H1 (cell line): ENCODE results near the gene ZNF300. TPM values are rescaled to one million over a fixed set of nuclear protein-coding genes. Genes with fewer than 3 reads are reported as not detected.

ENCODE experiments used
- CTCF ChIA-PET: fragments of 300-600 bp; sonication (Branson Sonifier 250); formaldehyde crosslinking; loops from one replicate; lab custom pipeline; 2021; ENCODE audit not compliant: partially characterized antibody; lab: Charles Lee
- POLR2A ChIA-PET: fragments of 300-600 bp; sonication (Branson Sonifier 250); formaldehyde crosslinking; loops from one replicate; lab custom pipeline; 2021; ENCODE audit warnings: inconsistent platforms; ENCODE audit not compliant: partially characterized antibody; lab: Charles Lee
- DNase-seq, 2 experiments: peaks; one replicate each; pipeline versions ENCODE4 v3.0.0 to v3.0.0-alpha.2; 2010 to 2022; ENCODE audit warnings: low spot score in 2 of 2, low read depth in 1 of 2, mixed read lengths in 1 of 2
- FAIRE-seq: peaks from 2 replicates; lab custom pipeline; 2011; peaks lifted over from hg19 to GRCh38; lab: Jason Lieb, UNC
- H2AFZ ChIP-seq: 2 replicates; pipeline ENCODE4 v1.8.1; 2012; ENCODE audit warnings: low read length, inconsistent platforms
- H2AK5ac ChIP-seq: 2 replicates; pipeline ENCODE4 v1.6.1; 2013; ENCODE audit warnings: low read depth, low read length
- H2BK120ac ChIP-seq: replicated peaks from 2 replicates; pipeline ENCODE3; 2013; ENCODE audit warnings: low read depth, low read length, inconsistent platforms
- H2BK12ac ChIP-seq: 2 replicates; pipeline ENCODE4 v1.6.1; 2013; ENCODE audit warnings: low read depth, low read length
- H2BK15ac ChIP-seq: 2 replicates; pipeline ENCODE4 v1.6.1; 2013; ENCODE audit warnings: low read length
- H2BK20ac ChIP-seq: 2 replicates; pipeline ENCODE4 v1.6.1; 2013; ENCODE audit warnings: low read length
- H2BK5ac ChIP-seq: 2 replicates; pipeline ENCODE4 v1.6.1; 2013; ENCODE audit warnings: low read depth, low read length
- H3K14ac ChIP-seq: 2 replicates; pipeline ENCODE4 v1.6.1; 2013; ENCODE audit warnings: inconsistent platforms; ENCODE audit not compliant: insufficient read length
- H3K18ac ChIP-seq: 2 replicates; pipeline ENCODE4 v1.6.1; 2013; ENCODE audit warnings: low read length; ENCODE audit errors: extremely low read depth
- H3K23ac ChIP-seq: 2 replicates; pipeline ENCODE4 v1.6.1; 2013; ENCODE audit warnings: inconsistent platforms; ENCODE audit not compliant: insufficient read length
- H3K23me2 ChIP-seq: 2 replicates; pipeline ENCODE4 v1.6.1; 2013; ENCODE audit warnings: low read depth, low read length
- H3K27ac ChIP-seq: 2 replicates; pipeline ENCODE4 v1.6.1; 2011; ENCODE audit warnings: low read depth, low read length, inconsistent platforms
- H3K27me3 ChIP-seq, 4 experiments: replicated peaks in 1 of 4; 1 replicate in 1 of 4; 2 replicates in 3 of 4; pipeline versions ENCODE4 v1.6.1 to v1.8.1; 2011 to 2013; ENCODE audit warnings: low read length in 3 of 4, mild to moderate bottlenecking in 3 of 4, inconsistent platforms in 2 of 4, mixed read lengths in 2 of 4, moderate library complexity in 1 of 4; ENCODE audit not compliant: control insufficient read depth in 3 of 4, insufficient read depth in 3 of 4; ENCODE audit errors: extremely low read depth in 1 of 4
- H3K36me3 ChIP-seq, 4 experiments: 2 replicates each; pipeline versions ENCODE4 v1.6.1 to v1.8.1; 2011 to 2013; ENCODE audit warnings: mild to moderate bottlenecking in 4 of 4, low read length in 3 of 4, moderate library complexity in 2 of 4, control low read depth in 1 of 4, inconsistent platforms in 1 of 4; ENCODE audit not compliant: insufficient read depth in 4 of 4, control insufficient read depth in 2 of 4
- H3K4ac ChIP-seq: replicated peaks from 2 replicates; pipeline ENCODE3; 2013; ENCODE audit warnings: low read length, low read depth, mixed read lengths, inconsistent platforms; ENCODE audit not compliant: insufficient read length
- H3K4me1 ChIP-seq, 4 experiments: replicated peaks in 1 of 4; 1 replicate in 1 of 4; 2 replicates in 3 of 4; pipeline versions ENCODE4 v1.6.1 to v1.8.1; 2011 to 2013; ENCODE audit warnings: low read length in 3 of 4, inconsistent platforms in 2 of 4, mixed read lengths in 1 of 4; ENCODE audit not compliant: insufficient read depth in 4 of 4, control insufficient read depth in 3 of 4
- H3K4me2 ChIP-seq, 2 experiments: 2 replicates each; pipeline versions ENCODE4 v1.6.1 to v1.8.1; 2011 to 2013; ENCODE audit warnings: low read depth in 2 of 2, low read length in 2 of 2, control low read depth in 1 of 2, inconsistent platforms in 1 of 2, mild to moderate bottlenecking in 1 of 2; ENCODE audit not compliant: insufficient read depth in 1 of 2
- H3K4me3 ChIP-seq, 4 experiments: fragments of 200-600, 300-600 bp in 1 of 4; sonication (generic), shearing (Covaris generic), sonication (Bioruptor Twin) in 1 of 4; 2 replicates each; pipeline versions ENCODE4 v1.5.1 to v1.8.1; 2011 to 2016; ENCODE audit warnings: low read length in 4 of 4, low read depth in 3 of 4, control low read depth in 2 of 4, inconsistent platforms in 2 of 4, mild to moderate bottlenecking in 2 of 4, mixed read lengths in 1 of 4, moderate library complexity in 1 of 4; ENCODE audit not compliant: insufficient read depth in 2 of 4; ENCODE audit errors: extremely low read depth in 1 of 4
- H3K56ac ChIP-seq: replicated peaks from 2 replicates; pipeline ENCODE3; 2013; ENCODE audit warnings: low read depth, mild to moderate bottlenecking, mixed read lengths, low read length, inconsistent platforms; ENCODE audit not compliant: insufficient read length
- H3K79me1 ChIP-seq: 2 replicates; pipeline ENCODE4 v1.6.1; 2013; ENCODE audit warnings: low read depth, low read length, control low read depth
- H3K79me2 ChIP-seq, 2 experiments: 2 replicates each; pipeline versions ENCODE4 v1.6.1 to v1.8.1; 2012 to 2013; ENCODE audit warnings: low read length in 2 of 2, mild to moderate bottlenecking in 2 of 2, inconsistent platforms in 1 of 2; ENCODE audit not compliant: insufficient read depth in 2 of 2, control insufficient read depth in 1 of 2
- H3K9ac ChIP-seq, 4 experiments: replicated peaks in 1 of 4; 1 replicate in 1 of 4; 2 replicates in 3 of 4; pipeline versions ENCODE4 v1.6.1 to v1.8.1; 2011 to 2013; ENCODE audit warnings: low read depth in 3 of 4, low read length in 3 of 4, control low read depth in 2 of 4, mild to moderate bottlenecking in 2 of 4, moderate library complexity in 2 of 4, inconsistent platforms in 1 of 4; ENCODE audit errors: extremely low read depth in 1 of 4
- H3K9me3 ChIP-seq, 2 experiments: 2 replicates each; pipeline versions ENCODE4 v1.6.1 to v1.8.1; 2012 to 2013; ENCODE audit warnings: mild to moderate bottlenecking in 2 of 2, moderate library complexity in 2 of 2, control low read depth in 1 of 2, inconsistent platforms in 1 of 2, low read depth in 1 of 2, low read length in 1 of 2, mixed read lengths in 1 of 2; ENCODE audit not compliant: insufficient read depth in 2 of 2
- H4K20me1 ChIP-seq, 2 experiments: replicated peaks in 1 of 2; 2 replicates each; pipeline versions ENCODE3 to v1.8.1; 2011 to 2013; ENCODE audit warnings: inconsistent platforms in 2 of 2, low read length in 2 of 2, mild to moderate bottlenecking in 1 of 2; ENCODE audit not compliant: insufficient read depth in 2 of 2, control insufficient read depth in 1 of 2
- H4K5ac ChIP-seq: 2 replicates; pipeline ENCODE4 v1.6.1; 2013; ENCODE audit warnings: low read length, low read depth, mixed read lengths, inconsistent platforms; ENCODE audit not compliant: insufficient read length
- H4K8ac ChIP-seq: 2 replicates; pipeline ENCODE4 v1.8.0; 2013; ENCODE audit warnings: mild to moderate bottlenecking, moderate library complexity, low read length, inconsistent platforms; ENCODE audit not compliant: insufficient read depth; ENCODE audit errors: extremely low read depth
- H4K91ac ChIP-seq: replicated peaks from 2 replicates; pipeline ENCODE3; 2013; ENCODE audit warnings: low read length, mixed read lengths, inconsistent platforms; ENCODE audit not compliant: insufficient read length
- BRCA1 ChIP-seq: IDR thresholded peaks from 2 replicates; pipeline ENCODE4 v1.6.1; 2012; ENCODE audit warnings: low read depth, low read length, improper control_type of control experiment
- CTBP2 ChIP-seq: IDR thresholded peaks from 2 replicates; pipeline ENCODE4 v1.7.0; 2011; ENCODE audit warnings: borderline replicate concordance, mild to moderate bottlenecking, moderate library complexity, mixed read lengths, low read length; ENCODE audit not compliant: insufficient read depth, insufficient read length
- GABPA ChIP-seq: IDR thresholded peaks from 2 replicates; pipeline ENCODE4 v1.6.1; 2011; ENCODE audit warnings: mild to moderate bottlenecking, low read length, moderate library complexity, borderline replicate concordance; ENCODE audit not compliant: insufficient read depth
- HDAC2 ChIP-seq, 2 experiments: fragments of 300-600 bp in 1 of 2; sonication (generic) in 1 of 2; IDR thresholded peaks; 2 replicates each; pipeline ENCODE4 v1.6.1; 2011 to 2012; ENCODE audit warnings: low read depth in 2 of 2, low read length in 2 of 2, mild to moderate bottlenecking in 2 of 2, moderate library complexity in 2 of 2, borderline replicate concordance in 1 of 2, inconsistent platforms in 1 of 2
- KDM1A ChIP-seq: fragments of 200-600, 300-600 bp; sonication (generic); IDR thresholded peaks from 2 replicates; pipeline ENCODE4 v1.7.1; 2016; ENCODE audit warnings: mild to moderate bottlenecking, low read length, borderline replicate concordance
- NRF1 ChIP-seq: IDR thresholded peaks from 2 replicates; pipeline ENCODE4 v1.6.1; 2011; ENCODE audit warnings: mild to moderate bottlenecking, low read depth, low read length, improper control_type of control experiment
- POLR2A ChIP-seq, 2 experiments: IDR thresholded peaks; 1 replicate in 1 of 2; 2 replicates in 1 of 2; pipeline ENCODE4 v1.6.1; 2011; ENCODE audit warnings: low read depth in 2 of 2, low read length in 2 of 2, mild to moderate bottlenecking in 2 of 2; ENCODE audit errors: control extremely low read depth in 1 of 2
- RAD21 ChIP-seq, 2 experiments: IDR thresholded peaks in 1 of 2; conservative IDR thresholded peaks in 1 of 2; 2 replicates each; pipeline ENCODE4 v1.6.1; 2011; ENCODE audit warnings: low read depth in 2 of 2, low read length in 2 of 2, improper control_type of control experiment in 1 of 2, inconsistent platforms in 1 of 2, mild to moderate bottlenecking in 1 of 2, moderate library complexity in 1 of 2
- RNF2 ChIP-seq: fragments of 200-900, 300-1000 bp; sonication (generic); IDR thresholded peaks from 2 replicates; pipeline ENCODE4 v1.7.1; 2016; ENCODE audit warnings: borderline replicate concordance, low read depth, mild to moderate bottlenecking, antibody characterized with exemption, low read length; ENCODE audit not compliant: poor library complexity, severe bottlenecking; ENCODE audit errors: missing control alignments
- SP4 ChIP-seq: IDR thresholded peaks from 2 replicates; pipeline ENCODE4 v1.6.1; 2012; ENCODE audit warnings: low read length, inconsistent platforms
- SUZ12 ChIP-seq: fragments of 200-600 bp; sonication (generic); IDR thresholded peaks from 2 replicates; pipeline ENCODE4 v1.6.1; 2012; ENCODE audit warnings: mild to moderate bottlenecking, inconsistent platforms, low read length, moderate library complexity, mixed read lengths
- WGBS, 2 experiments: shearing (Covaris generic) in 1 of 2; methylation state at CpG; one replicate each; pipeline versions ENCODE4 v1.1.6 to v1.1.7; 2013 to 2015; ENCODE audit warnings: low lambda C conversion rate in 2 of 2, mixed read lengths in 2 of 2, inconsistent platforms in 1 of 2, low coverage in 1 of 2, missing lambda C conversion rate in 1 of 2; ENCODE audit not compliant: insufficient replicate concordance in 2 of 2, insufficient coverage in 1 of 2, insufficient read length in 1 of 2; ENCODE audit errors: extremely low coverage in 1 of 2, missing lambda C conversion rate in 1 of 2; 5-methylcytosine and 5-hydroxymethylcytosine counted together
- polyA plus RNA-seq, 7 experiments: library from polyadenylated mRNA; depleted of rRNA in 3 of 7; stranded (reverse) in 5 of 7; unstranded in 2 of 7; fragments of >200 nt in 5 of 7; fragments of 200-250 nt in 2 of 7; gene quantifications; 1 replicate in 5 of 7; 2 replicates in 1 of 7; 4 replicates in 1 of 7; pipeline versions ENCODE4 v1.2.1 to v1.2.3, GENCODE V29; 2011 to 2013; ENCODE audit warnings: missing spikeins in 2 of 7, mixed read lengths in 2 of 7
- total RNA-seq: library from RNA; stranded (reverse); fragmentation: NEBNext Ultra II Directional; extraction: Animal tissue kit (Norgen Biotek cat#: 25700); gene quantifications from 2 replicates; pipeline ENCODE4 v1.2.1, GENCODE V29; 2021
- TF ChIP-seq, protein P1 (sequence below): IDR thresholded peaks from 2 replicates; pipeline ENCODE4 v1.6.1; 2012; ENCODE audit warnings: inconsistent platforms

Gene ZNF300
- total and polyA plus RNA-seq, 2 of the 8 experiments (the other 6 are each of a cell fraction or from before 2014, with no cell fraction given): 6.7 to 15.8 TPM

DNA sequence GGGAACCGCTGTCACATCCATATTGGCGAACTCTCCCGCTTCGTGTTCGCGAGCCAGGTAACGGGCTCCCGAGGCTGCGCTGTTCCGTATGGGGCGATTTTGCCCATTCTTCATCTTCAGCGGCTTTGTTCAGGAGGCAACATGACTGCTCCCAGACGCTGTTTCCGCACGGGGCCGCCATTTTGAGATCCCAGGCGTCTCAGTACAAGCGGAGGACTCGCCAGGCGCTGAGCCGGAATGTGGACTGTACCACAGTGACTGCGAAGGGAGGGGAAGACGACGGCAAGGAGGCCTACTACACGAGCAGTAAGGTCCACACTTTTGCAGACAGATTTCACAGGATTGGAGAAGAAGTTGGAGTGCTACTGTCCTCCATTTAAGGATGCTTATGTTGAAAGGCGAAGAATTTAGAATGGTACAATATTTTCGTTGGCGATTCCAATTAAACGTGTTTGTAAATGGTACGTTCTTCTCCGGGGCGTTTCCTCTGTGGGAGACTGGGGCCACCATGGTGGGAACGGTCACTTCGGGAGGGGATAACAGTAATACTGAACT lies 41.6 kb upstream of the ZNF300 start:
- H3K79me1 ChIP-seq: no peaks in the 10 kb centered on the region
- H4K91ac ChIP-seq: no peak overlapping the region
- no peak overlapping the region for H3K18ac ChIP-seq
- H3K23me2 ChIP-seq: no peaks in the 10 kb centered on the region; the same call in 1 of the 2 replicates
- H2BK12ac ChIP-seq: no peak overlapping the region
- H2BK5ac ChIP-seq: no peak overlapping the region
- H2AK5ac ChIP-seq: no peak overlapping the region
- H3K4me3 ChIP-seq: no peak overlapping the region
- H3K14ac ChIP-seq: no peak overlapping the region
- no peaks in the 10 kb centered on the region for H3K79me2 ChIP-seq
- FAIRE-seq (no peak), DNase-seq (no peak)
- no peak overlapping the region for H4K8ac ChIP-seq
- H3K4me1 ChIP-seq: no peaks in the 10 kb centered on the region
- CTCF ChIA-PET: no interaction called here
- POLR2A ChIA-PET: no interaction called here
- no peak overlapping the region for H2BK120ac ChIP-seq
- H3K9ac ChIP-seq: no peak overlapping the region
- no peak overlapping the region for H3K56ac ChIP-seq
- H3K4me2 ChIP-seq: no peak overlapping the region
- H4K20me1 ChIP-seq: no peaks in the 10 kb centered on the region
- no peak overlapping the region for H2BK15ac ChIP-seq
- no peak overlapping the region for H4K5ac ChIP-seq
- H2AFZ ChIP-seq: no peak overlapping the region
- WGBS, 2 experiments: 95% methylated on average over 33 of the region's 34 CpGs; no CpG with 5 or more reads in 1 of the 2 experiments
- no peak overlapping the region for H3K23ac ChIP-seq
- no peak overlapping the region for H3K27ac ChIP-seq
- H2BK20ac ChIP-seq: no peak overlapping the region
- peaks cover 55 to 71% of the 10 kb centered on the region in 2 experiments for H3K9me3 ChIP-seq
- H3K4ac ChIP-seq: no peak overlapping the region
- no peaks in the 10 kb centered on the region for H3K27me3 ChIP-seq
- H3K36me3 ChIP-seq: no peaks in the 10 kb centered on the region; a peak in 1 of 8 replicates
- TF ChIP-seq SP4 (no peak), HDAC2 (IDR thresholded peaks at IDR 0.05; ENCODE audit: borderline replicate concordance in 1 of 2, low read depth in 2 of 2, low read length in 2 of 2) (no peak), RNF2 (no peak), RAD21 (IDR thresholded peaks at IDR 0.05 in 1 of 2, conservative IDR thresholded peaks at IDR 0.05 in 1 of 2; ENCODE audit: low read depth in 2 of 2, low read length in 2 of 2) (no peak), CTBP2 (no peak), SUZ12 (no peak), NRF1 (no peak), KDM1A (no peak), GABPA (no peak), BRCA1 (no peak), POLR2A (IDR thresholded peaks at IDR 0.05; ENCODE audit: control extremely low read depth in 1 of 2, low read depth in 2 of 2, low read length in 2 of 2) (no peak)
- TF ChIP-seq, protein P1, sequence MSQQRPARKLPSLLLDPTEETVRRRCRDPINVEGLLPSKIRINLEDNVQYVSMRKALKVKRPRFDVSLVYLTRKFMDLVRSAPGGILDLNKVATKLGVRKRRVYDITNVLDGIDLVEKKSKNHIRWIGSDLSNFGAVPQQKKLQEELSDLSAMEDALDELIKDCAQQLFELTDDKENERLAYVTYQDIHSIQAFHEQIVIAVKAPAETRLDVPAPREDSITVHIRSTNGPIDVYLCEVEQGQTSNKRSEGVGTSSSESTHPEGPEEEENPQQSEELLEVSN: no peak
